GM21723 (cell line): ENCODE results near the gene SLC39A11.
"Not testable (repeated sequence)": the region's sequence is repeated elsewhere in the genome, so short reads cannot be mapped to it uniquely, and the experiment has no call there.

Experiments
- ATAC-seq: cut with Tn5 transposase; IDR thresholded peaks from one replicate; pipeline ENCODE4 v1.9.1; 2021; ENCODE audit warnings: mild to moderate bottlenecking, moderate library complexity; ENCODE audit not compliant: unreplicated experiment

Gene SLC39A11

DNA sequence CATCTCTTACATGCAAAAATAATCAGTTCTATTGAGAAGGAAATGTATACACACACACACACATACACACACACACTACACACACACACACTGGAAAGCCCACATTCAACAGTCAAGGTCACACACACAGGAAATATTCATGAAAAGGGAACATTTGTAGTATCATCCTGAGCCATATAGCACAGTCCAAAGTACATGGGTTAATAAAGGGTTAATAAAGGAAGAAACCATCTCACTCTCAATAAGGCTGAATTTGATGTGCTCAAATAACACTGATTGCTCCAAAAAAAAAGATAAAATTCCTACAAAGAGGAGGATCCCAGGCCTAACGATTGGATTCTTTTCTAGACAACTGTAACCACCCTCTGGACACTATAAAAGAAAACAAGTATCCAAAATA lies 164.7 kb downstream of the SLC39A11 start:
- ATAC-seq: no peak

DNA sequence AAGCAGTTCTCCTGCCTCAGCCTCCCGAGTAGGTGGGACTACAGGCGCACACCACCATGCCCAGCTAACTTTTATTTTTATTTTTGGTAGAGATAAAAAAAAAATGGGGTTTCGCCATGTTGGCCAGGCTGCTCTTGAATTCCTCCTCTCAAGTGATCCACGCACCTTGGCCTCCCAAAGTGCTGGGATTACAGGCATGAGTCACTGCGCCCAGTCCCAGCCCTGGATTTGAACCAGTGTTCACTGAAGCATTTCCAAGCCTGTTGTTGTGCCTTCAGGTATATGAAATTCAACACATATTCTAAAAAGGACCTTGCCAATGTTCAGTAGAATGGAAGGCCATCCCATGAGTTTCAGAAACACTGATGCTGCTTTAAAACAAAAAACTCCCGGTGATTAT lies 165.3 kb downstream of the SLC39A11 start:
- no peak for ATAC-seq

DNA sequence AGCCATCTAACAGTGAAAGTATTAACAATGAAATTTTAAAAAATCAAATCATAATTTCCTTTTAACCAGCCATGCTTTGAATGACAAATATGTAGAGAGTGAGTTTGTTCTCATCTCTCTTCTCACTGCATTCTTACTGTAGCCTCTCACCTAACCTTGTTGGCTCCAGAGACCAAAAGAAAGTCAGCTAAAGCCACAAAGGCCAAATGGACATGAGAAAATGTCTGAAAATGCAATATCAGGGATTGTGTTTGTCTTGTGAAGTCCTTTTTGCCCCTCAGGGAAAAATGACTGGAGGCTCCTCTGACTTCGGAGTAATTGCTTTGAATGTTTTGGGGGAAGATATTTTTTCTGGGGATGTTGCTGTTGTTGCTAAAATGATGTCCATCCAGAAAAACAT lies 166.3 kb downstream of the SLC39A11 start:
- ATAC-seq: no peak

DNA sequence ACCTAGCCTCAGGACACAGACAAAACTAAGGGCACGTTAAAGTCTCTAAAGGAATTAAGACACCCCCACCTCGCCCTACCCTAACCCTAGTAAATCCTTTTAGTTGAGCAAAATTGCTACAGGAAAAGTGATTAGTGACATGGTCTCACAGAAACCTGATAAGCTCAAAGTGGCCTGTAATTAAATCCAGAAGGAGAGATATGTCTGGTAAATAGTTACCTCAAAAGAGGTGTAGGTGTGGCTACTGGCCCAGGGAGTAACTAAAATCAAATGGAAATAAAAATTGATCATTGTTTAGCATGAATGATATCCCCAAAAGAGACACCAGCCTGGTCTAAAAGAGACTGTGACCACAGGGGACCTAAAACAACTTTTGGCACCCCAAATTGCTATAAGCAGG lies 168.3 kb downstream of the SLC39A11 start:
- ATAC-seq: no peak

DNA sequence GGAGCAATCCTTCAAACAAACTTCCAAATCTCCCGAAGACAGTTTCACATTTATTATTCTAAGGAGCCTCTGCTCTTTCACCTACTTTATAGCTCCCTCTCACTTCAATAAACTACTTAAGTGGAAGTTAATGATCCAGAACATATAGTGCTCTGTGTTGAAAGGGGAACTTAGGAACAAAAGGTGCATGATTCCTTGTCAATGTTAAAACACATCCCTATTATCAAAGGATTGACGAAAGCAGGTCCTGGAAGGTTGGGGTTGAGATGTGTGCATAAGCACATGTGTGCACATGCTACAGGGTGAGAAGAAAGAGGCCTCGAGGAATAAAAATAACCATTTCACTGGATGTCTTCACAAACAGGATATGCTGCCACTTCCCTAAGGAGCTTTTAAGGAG lies 170.3 kb downstream of the SLC39A11 start:
- no peak for ATAC-seq

DNA sequence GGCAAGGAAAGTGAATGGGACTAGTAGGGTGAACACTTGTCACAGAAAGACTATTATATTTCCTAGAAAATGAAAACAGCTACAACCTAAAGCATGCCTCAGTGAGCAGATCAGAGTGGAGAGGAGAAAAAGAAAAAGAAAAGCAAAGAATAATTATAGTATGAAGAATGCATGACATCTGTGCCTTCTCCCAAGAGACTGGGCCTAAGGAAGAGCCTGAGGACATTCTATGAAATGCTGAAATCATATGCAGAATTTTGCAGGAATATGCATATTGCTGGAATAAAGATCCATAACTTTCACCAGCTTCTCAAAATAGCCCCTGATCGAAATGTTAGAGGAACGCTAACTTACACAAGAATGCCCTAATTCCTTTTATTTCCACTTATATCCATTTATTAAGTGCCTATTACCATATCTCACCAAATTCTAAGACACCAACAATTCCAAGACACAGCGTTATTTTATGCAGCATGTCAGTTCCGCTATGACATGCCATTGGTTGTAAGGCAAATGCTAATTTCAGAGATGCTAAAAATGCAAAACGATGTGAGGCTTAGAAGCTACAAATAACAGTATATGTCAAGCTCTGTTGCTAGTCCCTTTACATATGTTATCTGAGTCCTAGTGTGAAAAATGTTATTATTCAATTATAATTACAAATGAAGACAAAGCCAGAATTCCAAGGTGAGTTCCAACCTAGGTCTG lies 171.0 kb downstream of the SLC39A11 start:
- ATAC-seq: no peak

DNA sequence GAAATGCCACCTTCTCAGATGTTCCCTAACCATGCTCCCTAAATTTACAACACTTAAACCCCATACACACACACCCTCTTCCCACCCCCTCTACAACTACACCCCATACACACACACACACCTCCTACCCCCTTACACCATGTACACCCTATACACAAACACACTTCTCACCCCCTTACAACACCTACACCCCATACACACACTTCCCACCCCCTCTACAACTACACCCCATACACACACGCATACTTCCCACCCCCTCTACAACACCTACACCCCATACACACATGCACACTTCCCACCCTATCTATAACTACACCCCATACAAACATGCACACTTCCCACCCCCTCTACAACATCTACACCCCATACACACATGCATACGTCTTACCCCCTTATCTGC lies 172.0 kb downstream of the SLC39A11 start:
- ATAC-seq: no peak

DNA sequence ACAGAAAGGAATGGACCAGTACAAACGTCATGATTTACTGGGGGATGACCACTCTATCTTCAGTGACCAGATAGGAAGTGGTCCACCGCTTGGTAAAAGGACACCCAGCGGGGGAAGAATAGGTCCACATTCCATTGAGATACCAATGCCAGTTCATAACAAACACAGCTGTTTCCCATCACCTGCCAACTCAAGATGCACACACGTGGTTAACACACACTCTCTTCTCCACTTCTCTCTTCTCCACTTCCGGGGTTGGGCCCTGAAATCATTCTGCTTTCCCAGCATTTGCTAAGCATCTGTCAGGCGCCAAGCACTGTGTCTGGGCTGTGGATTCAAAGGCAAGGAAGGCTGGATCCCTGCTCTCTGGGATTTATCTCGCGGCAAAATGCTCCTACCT lies 175.5 kb downstream of the SLC39A11 start:
- no peak for ATAC-seq

DNA sequence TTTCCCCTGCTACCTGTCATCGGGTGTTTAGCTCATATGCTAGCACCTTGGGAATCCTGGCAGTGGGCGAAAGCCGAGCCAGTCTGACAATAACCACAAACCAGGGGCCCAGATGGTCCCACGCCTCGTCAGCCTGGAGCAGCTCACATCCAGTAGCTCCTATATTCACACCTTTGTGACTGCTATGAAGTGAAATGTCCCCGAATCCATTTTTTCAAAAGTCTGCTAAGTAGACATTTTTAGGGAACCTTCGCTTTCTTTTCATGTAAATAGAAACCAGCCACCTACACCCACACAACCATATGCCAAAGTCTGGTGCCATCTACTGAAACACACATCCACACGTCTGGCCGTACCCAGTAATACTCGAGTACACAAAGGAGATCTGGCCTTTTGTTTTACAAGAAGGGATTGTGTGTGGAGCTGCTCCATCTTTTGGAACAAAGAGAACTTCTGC lies 176.8 kb downstream of the SLC39A11 start:
- no peak for ATAC-seq

DNA sequence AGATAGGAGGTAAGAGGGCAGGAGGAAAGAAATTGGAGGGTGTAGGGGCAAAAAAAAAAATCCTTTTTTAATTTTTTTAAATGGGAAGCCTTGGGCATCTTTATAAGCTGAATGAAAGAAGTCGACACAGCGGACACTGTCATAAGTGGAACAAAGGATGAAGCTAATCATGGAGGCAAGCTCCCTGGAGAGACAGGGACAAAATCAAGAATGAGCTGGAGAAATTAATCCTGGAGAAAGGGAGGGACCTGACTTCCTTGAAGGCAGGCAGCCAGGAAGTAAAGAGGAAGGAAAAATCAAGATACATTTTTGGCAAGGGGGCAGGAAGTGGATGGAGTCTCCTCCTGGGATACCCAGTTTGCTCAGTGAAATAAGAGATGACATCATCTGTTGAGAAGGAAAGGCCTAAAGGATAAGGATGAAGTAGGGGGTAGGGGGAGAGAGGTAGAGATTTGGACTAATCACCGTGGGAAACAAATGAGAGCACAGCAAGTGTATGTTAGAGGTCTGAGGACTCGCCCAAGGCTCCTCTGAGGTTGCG lies 179.3 kb downstream of the SLC39A11 start:
- ATAC-seq: no peak

DNA sequence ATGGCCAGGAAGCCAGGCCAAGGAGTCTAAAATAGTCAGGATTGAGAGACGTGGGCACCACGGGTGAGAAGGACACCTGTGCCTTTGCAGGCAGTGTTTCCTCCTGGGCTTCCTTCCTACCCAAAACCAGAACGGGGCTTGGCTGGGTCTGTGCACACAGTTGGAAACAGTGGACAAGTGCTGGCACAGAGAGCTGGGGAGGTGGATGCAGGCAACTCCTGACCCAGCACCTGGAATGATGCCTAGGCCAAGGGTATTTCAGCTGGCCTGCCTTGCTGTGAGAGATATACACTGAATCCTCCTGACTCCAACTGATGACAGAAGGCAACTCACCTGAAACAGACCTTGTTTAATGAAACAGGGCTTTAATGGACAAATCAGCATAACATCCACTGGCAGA lies 186.2 kb downstream of the SLC39A11 start:
- ATAC-seq: no peak

DNA sequence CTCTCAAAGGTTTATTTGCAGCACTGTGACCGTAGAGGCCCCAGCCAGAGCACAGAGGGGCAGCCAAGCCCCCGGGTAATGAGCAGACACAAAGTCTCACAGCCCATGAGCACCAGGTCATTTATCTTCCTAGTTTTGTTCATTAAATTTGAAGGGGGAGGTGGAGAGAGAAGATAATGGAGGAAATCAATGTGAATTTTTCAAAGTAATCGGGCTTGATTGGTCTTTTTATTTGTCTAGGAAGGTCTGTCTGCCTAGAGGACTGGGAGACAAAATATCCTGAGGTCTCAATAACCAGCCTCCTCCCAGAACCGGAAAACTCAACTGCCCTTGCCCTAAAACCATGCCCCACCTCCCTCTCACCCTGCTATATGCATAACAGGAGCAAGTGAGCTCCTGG lies 189.0 kb downstream of the SLC39A11 start:
- ATAC-seq: no peak

DNA sequence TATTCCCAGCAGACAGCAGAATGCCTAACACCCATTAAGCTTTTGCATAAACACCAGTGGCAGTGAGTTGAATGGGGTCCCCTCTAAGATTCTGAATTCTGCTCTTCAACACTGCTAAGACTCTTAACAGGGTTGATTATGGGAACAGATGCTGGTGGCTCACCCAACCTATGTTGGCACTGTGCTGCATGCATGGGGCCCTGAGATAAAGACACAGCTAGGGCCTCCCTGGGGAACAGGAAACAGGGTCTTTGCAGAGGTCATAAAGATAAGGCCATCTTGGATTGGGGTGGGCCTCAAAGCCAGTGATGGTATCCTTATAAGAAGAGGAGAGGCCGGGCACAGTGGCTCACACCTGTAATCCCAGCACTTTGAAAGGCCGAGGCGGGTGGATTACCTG lies 190.8 kb downstream of the SLC39A11 start:
- ATAC-seq: no peak

DNA sequence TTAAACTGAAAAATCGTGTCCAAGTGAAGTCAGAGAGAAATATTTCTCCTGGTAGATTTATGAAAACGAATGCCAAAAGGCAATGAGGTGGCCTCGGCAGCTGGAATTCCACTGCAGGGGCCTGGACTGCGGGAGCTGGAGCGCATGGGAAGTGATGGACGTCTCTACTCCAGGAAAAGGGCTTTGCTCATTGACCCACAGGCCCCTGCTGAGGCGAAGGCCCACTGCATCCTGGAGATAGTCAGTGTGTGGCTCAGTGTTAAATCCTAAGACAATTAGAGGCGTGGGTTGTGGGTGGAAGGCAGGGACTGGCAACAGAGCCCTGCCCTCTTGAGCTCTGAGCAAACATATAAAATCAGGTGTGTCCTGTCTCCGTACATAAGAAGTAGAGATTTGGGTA lies 191.4 kb downstream of the SLC39A11 start:
- no peak for ATAC-seq

DNA sequence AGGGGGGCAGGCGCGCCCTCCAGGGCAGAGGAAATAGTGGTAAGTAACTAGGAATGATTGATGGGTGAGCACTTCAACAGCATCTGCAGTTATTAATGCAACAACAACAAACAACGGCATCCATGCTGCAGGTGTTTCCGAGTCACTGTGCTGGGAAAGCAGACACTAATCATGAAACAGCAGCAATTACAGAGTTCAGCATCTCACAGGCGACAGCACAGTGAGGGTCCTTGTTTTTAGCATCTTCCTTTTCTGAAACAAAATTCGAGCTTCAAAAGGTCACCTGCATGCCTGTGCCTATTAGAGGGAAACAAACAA lies 191.9 kb downstream of the SLC39A11 start:
- no peak for ATAC-seq

DNA sequence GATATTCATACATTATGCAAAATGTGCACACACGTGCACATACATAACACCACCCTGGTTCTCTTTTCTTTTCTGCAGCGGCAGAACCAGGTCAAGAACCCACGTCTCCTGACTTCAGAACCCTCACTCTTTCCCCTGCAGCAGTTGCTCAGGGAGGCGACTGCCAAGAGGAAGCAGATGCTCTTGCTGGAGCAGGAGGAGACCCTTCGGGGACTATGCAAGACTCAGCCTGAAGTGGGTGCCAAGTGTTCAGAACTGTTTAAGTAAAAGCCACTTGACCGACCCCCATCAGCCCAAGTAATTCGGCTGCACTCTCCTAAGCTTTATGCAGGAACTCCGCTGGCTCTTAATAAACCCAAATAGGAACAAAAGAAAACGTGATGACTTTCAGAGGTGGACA lies 193.8 kb downstream of the SLC39A11 start:
- ATAC-seq: no peak

DNA sequence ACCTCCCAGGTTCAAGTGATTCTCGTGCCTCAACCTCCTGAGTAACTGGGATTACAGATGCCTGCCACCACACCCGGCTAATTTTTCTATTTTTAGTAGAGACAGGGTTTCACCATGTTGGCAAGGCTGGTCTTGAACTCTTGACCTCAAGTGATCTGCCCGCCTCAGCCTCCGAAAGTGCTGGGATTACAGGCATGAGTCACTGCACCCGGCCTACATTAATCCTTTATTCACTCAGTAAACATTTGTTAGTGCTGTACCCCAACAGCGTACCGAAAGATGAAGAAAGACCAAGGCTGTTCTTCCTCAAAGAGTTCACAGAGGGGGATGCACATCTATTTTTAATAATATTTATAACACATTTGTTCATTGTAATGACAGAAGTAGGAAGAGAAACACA lies 196.2 kb downstream of the SLC39A11 start:
- not testable (repeated sequence) for ATAC-seq

DNA sequence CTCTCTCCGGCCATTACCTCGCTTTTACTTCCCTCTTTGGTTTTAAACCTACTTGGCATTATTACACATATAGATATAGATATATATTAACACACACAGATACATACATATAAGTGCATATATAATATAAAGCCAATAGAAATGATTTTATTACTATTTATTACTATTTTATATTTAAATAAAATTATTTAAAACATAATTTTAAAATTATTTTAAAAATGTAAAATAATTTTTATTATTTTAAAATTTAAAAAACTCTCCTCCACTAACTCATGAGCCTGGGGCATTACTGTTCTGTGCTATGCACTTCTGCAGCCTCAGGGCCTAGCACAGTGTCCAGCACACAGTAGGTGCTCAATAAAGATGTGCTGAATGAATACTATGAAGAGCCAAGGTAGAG lies 200.9 kb downstream of the SLC39A11 start:
- no peak for ATAC-seq

DNA sequence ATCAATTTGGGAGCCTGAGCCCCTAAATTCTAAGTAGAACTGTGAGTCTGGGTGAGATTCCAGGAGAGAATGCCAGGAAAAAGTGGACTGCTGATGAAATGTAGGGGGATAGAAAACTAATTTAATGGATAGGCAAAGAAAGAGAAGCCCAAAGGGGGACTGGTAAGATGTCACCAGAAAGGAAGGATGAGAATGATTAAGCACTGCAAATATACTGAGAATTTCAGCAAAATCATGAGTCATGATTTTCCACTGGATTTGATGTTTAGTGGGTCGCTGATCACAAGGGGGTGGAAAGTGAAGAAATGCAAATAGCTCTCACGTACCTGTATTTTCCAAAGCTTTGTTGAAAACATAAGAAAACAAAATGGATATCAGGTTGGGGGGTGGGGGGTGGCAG lies 201.8 kb downstream of the SLC39A11 start:
- no peak for ATAC-seq

DNA sequence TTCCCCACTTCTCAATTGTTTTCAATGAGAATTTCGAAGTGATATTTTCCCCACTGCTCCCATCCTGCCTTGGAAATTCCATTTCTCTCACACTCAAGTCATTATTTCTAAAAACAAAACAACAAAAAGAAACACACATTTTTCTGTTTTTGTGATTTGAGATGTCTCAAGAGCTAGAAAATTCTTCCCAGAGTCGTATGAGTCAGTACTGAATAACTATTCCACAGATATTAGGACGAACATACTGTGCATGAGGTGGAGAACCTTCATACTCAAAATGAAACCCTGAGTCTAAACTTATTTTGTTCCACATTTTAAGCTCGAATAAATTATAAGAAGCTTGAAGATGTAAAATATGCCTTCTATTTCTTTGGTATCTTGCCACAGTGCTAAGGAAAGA lies 204.6 kb downstream of the SLC39A11 start:
- ATAC-seq: no peak

DNA sequence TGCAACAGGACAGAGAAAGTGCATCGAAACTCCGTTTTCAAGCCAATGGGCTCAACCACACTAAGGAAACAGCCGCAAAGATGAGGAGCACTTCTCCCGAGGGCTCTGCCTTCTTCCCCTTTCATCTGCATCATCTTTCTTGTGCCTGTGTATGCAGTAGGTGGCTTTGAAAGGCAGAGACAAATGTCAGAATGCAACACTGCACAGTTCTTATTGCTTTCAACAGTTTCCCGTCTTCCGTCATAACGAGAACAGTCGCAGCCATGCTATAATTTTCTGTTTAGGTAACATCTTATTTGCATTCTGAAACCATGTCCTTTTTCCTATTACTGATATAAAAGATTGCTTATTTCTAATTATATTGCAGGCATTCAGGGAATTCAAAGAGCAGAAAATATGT lies 205.2 kb downstream of the SLC39A11 start:
- ATAC-seq: no peak

DNA sequence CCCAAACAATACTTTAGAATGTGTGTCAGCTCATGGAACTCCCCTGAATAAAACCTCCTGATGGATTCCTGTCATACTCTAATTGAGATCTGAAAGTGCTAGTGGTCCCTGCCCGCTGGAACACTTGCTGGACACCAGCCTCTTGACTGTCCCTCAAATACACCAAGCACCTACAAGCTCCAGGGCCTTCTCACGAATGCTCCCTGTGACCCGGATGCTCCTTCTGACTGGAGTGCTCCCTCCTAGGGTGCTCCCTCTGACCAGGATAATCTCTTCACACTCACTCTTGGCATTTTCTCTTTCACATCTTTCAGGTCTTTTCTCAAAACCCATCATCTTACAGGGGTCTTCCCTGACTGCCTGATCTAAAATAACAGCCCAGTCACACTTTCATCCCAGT lies 205.9 kb downstream of the SLC39A11 start:
- no peak for ATAC-seq

DNA sequence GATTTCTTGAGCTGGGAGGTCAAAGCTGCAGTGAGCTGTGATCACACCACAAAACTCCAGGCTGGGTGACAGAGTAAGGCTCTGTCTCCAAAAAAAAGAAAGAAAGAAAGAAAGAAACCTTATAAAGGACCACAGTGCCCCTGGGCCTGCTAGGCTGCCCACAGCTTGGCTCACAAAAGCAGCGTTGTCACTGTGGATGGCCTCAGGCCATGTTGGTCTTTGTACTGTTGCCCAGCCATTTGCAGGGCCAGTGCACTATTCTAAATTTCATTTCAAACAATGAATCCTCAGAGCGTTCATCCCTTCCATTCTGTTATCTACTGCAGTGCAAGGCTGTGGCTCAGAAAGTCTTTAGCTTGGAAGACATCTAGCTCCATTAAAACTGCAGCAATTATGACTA lies 208.4 kb downstream of the SLC39A11 start:
- ATAC-seq: no peak
